GM19043 (cell line): Measurements from ENCODE around the gene ZCCHC14.
"Not testable (repeated sequence)": the region's sequence is repeated elsewhere in the genome, so short reads cannot be mapped to it uniquely, and the experiment has no call there.

Experiments used
- ATAC-seq: cut with Tn5 transposase; IDR thresholded peaks from one replicate; pipeline ENCODE4 v1.9.1; 2021; ENCODE audit warnings: low read depth; ENCODE audit not compliant: unreplicated experiment

The ZCCHC14 gene

GRCh38 chr16:87368029-87368770 lies 124.6 kb downstream of the ZCCHC14 start:
- ATAC-seq: no peak

GRCh38 chr16:87367529-87367928 lies 125.3 kb downstream of the ZCCHC14 start:
- ATAC-seq: no peak

- no peak for ATAC-seq
These were observed 125.9 kb downstream of the ZCCHC14 start for GRCh38 chr16:87366930-87367329.

GRCh38 chr16:87366288-87366687 lies 126.5 kb downstream of the ZCCHC14 start:
- no peak for ATAC-seq

GRCh38 chr16:87365021-87365713 lies 127.7 kb downstream of the ZCCHC14 start:
- ATAC-seq: no peak

- no peak for ATAC-seq
These were observed 128.9 kb downstream of the ZCCHC14 start for GRCh38 chr16:87363771-87364455.

- ATAC-seq: not testable (repeated sequence)
These were observed 129.8 kb downstream of the ZCCHC14 start for GRCh38 chr16:87362828-87363559.

- ATAC-seq: no peak
These were observed 130.8 kb downstream of the ZCCHC14 start for GRCh38 chr16:87361916-87362619.

GRCh38 chr16:87360862-87361610 lies 131.8 kb downstream of the ZCCHC14 start:
- ATAC-seq: no peak

- ATAC-seq: no peak
These were observed 133.7 kb downstream of the ZCCHC14 start for GRCh38 chr16:87359121-87359520.

GRCh38 chr16:87358696-87359095 lies 134.1 kb downstream of the ZCCHC14 start:
- ATAC-seq: no peak

GRCh38 chr16:87358250-87358649 lies 134.6 kb downstream of the ZCCHC14 start:
- ATAC-seq: no peak

- ATAC-seq: no peak
These were observed 136.4 kb downstream of the ZCCHC14 start for GRCh38 chr16:87356491-87356853.
